ENCODE measurements around the gene PPM1B.

- peak; percentile 37 to 58 (median 46) for TF ChIP-seq CTCF (IDR thresholded peaks at IDR 0.05)
- TF ChIP-seq POLR2A (IDR thresholded peaks at IDR 0.05): no peak
Observed at GRCh38 chr2:44244135-44244871, 75.6 kb downstream of the PPM1B start.

Data from esophagus squamous epithelium (tissue), 4 donors.